HUDEP-2 (cell line): ENCODE data around the gene ZNF98.

Source experiments
- DNase-seq, 76 experiments: peaks; one replicate each; lab custom pipeline; 2025; ENCODE audit not compliant: unreplicated experiment in 76 of 76; lab: John Stamatoyannopoulos, UW

ZNF98 gene

GRCh38 chr19:22422211-22422610 is at the start of gene ZNF98:
TSS of gene ZNF98 (minus strand) at chr19:22422346. CDS start at chr19:22422224, 122 bp downstream.
- DNase-seq: no peak

GRCh38 chr19:22446605-22447004 is 24.5 kb upstream of the ZNF98 start:
- DNase-seq: no peak

- DNase-seq: no peak
Observed at GRCh38 chr19:22438011-22438410, 15.9 kb upstream of the ZNF98 start.

GRCh38 chr19:22427960-22428913 is 6.1 kb upstream of the ZNF98 start:
- no peak for DNase-seq

GRCh38 chr19:22427547-22427946 is 5.4 kb upstream of the ZNF98 start:
- DNase-seq: no peak

GRCh38 chr19:22426901-22427300 is 4.8 kb upstream of the ZNF98 start:
- DNase-seq: no peak

GRCh38 chr19:22421797-22422196 is 349 bp downstream of the ZNF98 start:
- no peak for DNase-seq

GRCh38 chr19:22354665-22355064 is 67.5 kb downstream of the ZNF98 start:
- no peak for DNase-seq
